Endodermal cell (in vitro differentiated cells): ENCODE measurements around the gene TEC. TPM values are rescaled to one million over a fixed set of nuclear protein-coding genes. Genes with fewer than 3 reads are reported as not detected.

Source experiments
- DNase-seq: peaks from one replicate; pipeline ENCODE4 v3.0.0-alpha.2; 2017
- H3K27ac ChIP-seq: 2 replicates; pipeline ENCODE4 v1.5.1; 2013; ENCODE audit warnings: mild to moderate bottlenecking, low read depth, low read length, moderate library complexity
- H3K27me3 ChIP-seq: 2 replicates; pipeline ENCODE4 v1.6.1; 2013; ENCODE audit warnings: mild to moderate bottlenecking, low read length, moderate library complexity; ENCODE audit not compliant: insufficient read depth, control insufficient read depth, poor library complexity, severe bottlenecking
- H3K36me3 ChIP-seq: 2 replicates; pipeline ENCODE4 v1.7.0; 2013; ENCODE audit warnings: mild to moderate bottlenecking, low read length, moderate library complexity; ENCODE audit not compliant: control insufficient read depth, insufficient read depth
- H3K4me1 ChIP-seq: one replicate; pipeline ENCODE4 v1.7.0; 2013; ENCODE audit warnings: low read length; ENCODE audit not compliant: control insufficient read depth, insufficient read depth
- H3K4me3 ChIP-seq: 2 replicates; pipeline ENCODE4 v1.5.1; 2013; ENCODE audit warnings: mild to moderate bottlenecking, low read length, moderate library complexity
- H3K9ac ChIP-seq: 2 replicates; pipeline ENCODE4 v1.6.1; 2013; ENCODE audit warnings: mild to moderate bottlenecking, low read length, moderate library complexity; ENCODE audit not compliant: poor library complexity, severe bottlenecking; ENCODE audit errors: extremely low read depth
- H3K9me3 ChIP-seq: 2 replicates; pipeline ENCODE4 v1.6.1; 2013; ENCODE audit warnings: mild to moderate bottlenecking, low read length, moderate library complexity; ENCODE audit not compliant: control insufficient read depth
- H3K27ac Mint-ChIP-seq: 2 replicates; pipeline ENCODE4 v1.8.0; 2020; ENCODE audit warnings: mixed read lengths
- H3K27me3 Mint-ChIP-seq: 2 replicates; pipeline ENCODE4 v1.8.0; 2021; ENCODE audit warnings: mild to moderate bottlenecking, mixed read lengths; ENCODE audit not compliant: insufficient read depth
- H3K36me3 Mint-ChIP-seq: 2 replicates; pipeline ENCODE4 v1.8.0; 2020; ENCODE audit warnings: low read depth, mixed read lengths
- H3K4me1 Mint-ChIP-seq: 2 replicates; pipeline ENCODE4 v1.8.0; 2020; ENCODE audit warnings: mixed read lengths
- H3K4me3 Mint-ChIP-seq: 2 replicates; pipeline ENCODE4 v1.8.0; 2020; ENCODE audit warnings: mild to moderate bottlenecking, moderate library complexity, mixed read lengths
- H3K9me3 Mint-ChIP-seq: 2 replicates; pipeline ENCODE4 v1.8.0; 2020; ENCODE audit warnings: mild to moderate bottlenecking, mixed read lengths
- WGBS, 2 experiments: methylation state at CpG; one replicate each; pipeline versions ENCODE4 v1.1.5 to v1.1.7; 2013; ENCODE audit warnings: missing lambda C conversion rate in 2 of 2, mixed read lengths in 1 of 2; ENCODE audit not compliant: insufficient coverage in 1 of 2, insufficient read length in 1 of 2; 5-methylcytosine and 5-hydroxymethylcytosine counted together
- total RNA-seq, 2 donors: library from RNA; stranded (reverse); fragmentation: NEBNext Ultra II Directional in 1 of 2; extraction: Animal tissue kit (Norgen Biotek cat#: 25700) in 1 of 2; gene quantifications; 2 replicates in 1 of 2; 3 replicates in 1 of 2; pipeline ENCODE4 v1.2.1, GENCODE V29; 2021
- TF ChIP-seq, protein P1 (sequence below): fragments of 200-600 bp; sonication (generic); conservative IDR thresholded peaks from 2 replicates; pipeline ENCODE4 v1.5.0; 2021; ENCODE audit warnings: antibody characterized with exemption, mild to moderate bottlenecking

TEC gene
- total RNA-seq, 2 donors from 2014 or later, result 3.8 to 5.4 TPM

- Histone ChIP-seq H3K9me3 (no peaks in the 10 kb centered on the region), H3K9ac (no peak overlapping the region), H3K4me1 (peaks cover 3% of the 10 kb centered on the region), H3K4me3 (no peak overlapping the region), H3K27ac (no peak overlapping the region), H3K36me3 (no peaks in the 10 kb centered on the region), H3K27me3 (no peaks in the 10 kb centered on the region)
- Mint-ChIP-seq H3K9me3 (no peaks in the 10 kb centered on the region), H3K27ac (no peak overlapping the region), H3K27me3 (no peaks in the 10 kb centered on the region), H3K4me1 (peaks cover 17% of the 10 kb centered on the region), H3K36me3 (no peaks in the 10 kb centered on the region), H3K4me3 (no peak overlapping the region)
- TF ChIP-seq, protein P1, sequence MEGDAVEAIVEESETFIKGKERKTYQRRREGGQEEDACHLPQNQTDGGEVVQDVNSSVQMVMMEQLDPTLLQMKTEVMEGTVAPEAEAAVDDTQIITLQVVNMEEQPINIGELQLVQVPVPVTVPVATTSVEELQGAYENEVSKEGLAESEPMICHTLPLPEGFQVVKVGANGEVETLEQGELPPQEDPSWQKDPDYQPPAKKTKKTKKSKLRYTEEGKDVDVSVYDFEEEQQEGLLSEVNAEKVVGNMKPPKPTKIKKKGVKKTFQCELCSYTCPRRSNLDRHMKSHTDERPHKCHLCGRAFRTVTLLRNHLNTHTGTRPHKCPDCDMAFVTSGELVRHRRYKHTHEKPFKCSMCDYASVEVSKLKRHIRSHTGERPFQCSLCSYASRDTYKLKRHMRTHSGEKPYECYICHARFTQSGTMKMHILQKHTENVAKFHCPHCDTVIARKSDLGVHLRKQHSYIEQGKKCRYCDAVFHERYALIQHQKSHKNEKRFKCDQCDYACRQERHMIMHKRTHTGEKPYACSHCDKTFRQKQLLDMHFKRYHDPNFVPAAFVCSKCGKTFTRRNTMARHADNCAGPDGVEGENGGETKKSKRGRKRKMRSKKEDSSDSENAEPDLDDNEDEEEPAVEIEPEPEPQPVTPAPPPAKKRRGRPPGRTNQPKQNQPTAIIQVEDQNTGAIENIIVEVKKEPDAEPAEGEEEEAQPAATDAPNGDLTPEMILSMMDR, result no peak
- WGBS, 2 experiments, result 81 to 100% methylated on average over 2 to 4 of the region's 13 CpGs
- DNase-seq, result no peak
These were observed 149.5 kb downstream of the TEC start for GRCh38 chr4:48120132-48120531.

DNA sequence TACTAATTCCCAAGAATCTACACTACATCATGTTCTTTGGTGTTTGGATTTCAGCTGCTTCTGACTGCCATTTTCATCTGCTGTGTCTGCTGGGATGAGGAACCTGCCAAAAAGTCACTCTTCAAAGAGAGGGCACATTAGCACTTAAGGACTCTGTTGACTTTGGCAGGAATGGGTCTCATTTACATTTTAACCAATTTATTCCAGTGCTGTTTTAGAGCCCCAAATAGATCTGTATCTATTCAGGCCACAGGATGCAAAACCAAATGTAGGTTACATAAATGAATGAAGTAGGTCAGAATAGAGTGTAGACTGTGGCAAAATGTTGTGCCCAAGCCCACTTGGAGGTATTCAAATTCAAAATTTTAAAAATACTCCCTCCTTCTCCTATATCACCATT, 150.0 kb downstream of the TEC start:
- H3K4me1 Mint-ChIP-seq, result peaks cover 12% of the 10 kb centered on the region

DNA sequence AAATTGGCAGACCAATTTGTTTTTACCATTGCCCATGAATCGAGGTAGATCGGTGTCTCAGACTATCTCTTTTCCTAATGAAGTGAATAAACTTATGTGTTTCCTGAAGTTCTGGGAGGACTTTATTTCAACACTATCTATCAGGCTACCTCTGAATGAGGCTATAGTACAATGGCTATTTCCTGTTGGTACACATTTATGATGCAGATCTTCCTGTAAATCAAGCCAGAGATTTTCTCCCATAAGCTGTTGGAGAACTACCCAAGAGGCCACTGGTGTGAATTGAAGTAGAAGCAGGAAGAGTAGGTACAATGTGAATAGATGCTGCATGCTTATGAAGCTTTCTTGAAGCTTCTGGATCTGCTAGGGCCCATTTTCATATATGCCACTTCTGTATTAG, 151.6 kb downstream of the TEC start:
- no peak for DNase-seq
- Mint-ChIP-seq H3K27me3 (no peaks in the 10 kb centered on the region), H3K27ac (no peak overlapping the region), H3K4me3 (no peak overlapping the region), H3K36me3 (no peaks in the 10 kb centered on the region), H3K9me3 (no peaks in the 10 kb centered on the region), H3K4me1 (peaks cover 14% of the 10 kb centered on the region)
- 98% methylated on average over 2 of the region's 2 CpGs; no CpG with 5 or more reads in 1 of the 2 experiments for WGBS, 2 experiments
- peaks cover 7% of the 10 kb centered on the region for H3K4me1 ChIP-seq
- no peak overlapping the region for H3K4me3 ChIP-seq
- no peaks in the 10 kb centered on the region for H3K36me3 ChIP-seq
- H3K9me3 ChIP-seq, result no peaks in the 10 kb centered on the region
- no peaks in the 10 kb centered on the region for H3K27me3 ChIP-seq
- TF ChIP-seq, protein P1, result no peak
- no peak overlapping the region for H3K9ac ChIP-seq
- no peak overlapping the region for H3K27ac ChIP-seq

More for the DNA sequence above, 150.0 kb downstream of the TEC start:
- peaks cover 2% of the 10 kb centered on the region for H3K4me1 ChIP-seq
- H3K36me3 Mint-ChIP-seq, result no peaks in the 10 kb centered on the region
- H3K36me3 ChIP-seq, result no peaks in the 10 kb centered on the region
- H3K9me3 ChIP-seq, result no peaks in the 10 kb centered on the region
- H3K9ac ChIP-seq, result no peak overlapping the region
- H3K27ac ChIP-seq, result no peak overlapping the region
- DNase-seq, result no peak
- no peak overlapping the region for H3K27ac Mint-ChIP-seq
- TF ChIP-seq, protein P1, result no peak
- no peak overlapping the region for H3K4me3 ChIP-seq
- no peaks in the 10 kb centered on the region for H3K27me3 ChIP-seq
- H3K4me3 Mint-ChIP-seq, result no peak overlapping the region
- no peaks in the 10 kb centered on the region for H3K9me3 Mint-ChIP-seq
- no peaks in the 10 kb centered on the region for H3K27me3 Mint-ChIP-seq
